Skin epidermis (tissue), 12 donors: Measurements from ENCODE around the gene PIR.

ENCODE experiments used
- H3K27ac ChIP-seq, 21 experiments: fragments of 200-600 bp; sonication (generic) in 11 of 21; one replicate each; pipeline ENCODE4 v1.5.0; 2020; ENCODE audit warnings: mild to moderate bottlenecking in 3 of 21, inconsistent platforms in 2 of 21, moderate library complexity in 2 of 21
- H3K4me3 ChIP-seq, 7 experiments: fragments of 200-600 bp; sonication (generic) in 2 of 7; one replicate each; pipeline ENCODE4 v1.5.0; 2020; ENCODE audit warnings: inconsistent platforms in 2 of 7, mild to moderate bottlenecking in 2 of 7, moderate library complexity in 1 of 7

PIR gene

DNA sequence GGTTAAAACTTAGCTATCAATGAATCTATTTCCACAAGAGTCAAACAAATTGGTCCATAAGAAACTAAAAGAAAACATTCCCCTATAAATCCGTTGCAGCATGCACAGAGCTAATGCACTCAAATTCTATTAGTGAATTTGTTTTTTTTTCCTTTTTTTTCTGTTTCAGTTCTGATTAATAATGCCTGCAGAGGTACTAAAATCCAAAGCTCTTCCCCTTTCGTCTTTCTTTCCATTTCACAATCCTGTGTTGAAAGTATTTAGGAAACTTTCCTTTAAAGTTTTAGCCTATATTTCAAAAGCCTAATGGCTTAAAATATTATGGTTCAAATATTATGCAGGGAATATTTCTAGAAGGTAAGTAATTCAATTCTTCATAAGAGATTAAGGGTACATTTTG is 63.1 kb downstream of the PIR start:
- Histone ChIP-seq H3K4me3 (no peak overlapping the region), H3K27ac (no peak overlapping the region)

DNA sequence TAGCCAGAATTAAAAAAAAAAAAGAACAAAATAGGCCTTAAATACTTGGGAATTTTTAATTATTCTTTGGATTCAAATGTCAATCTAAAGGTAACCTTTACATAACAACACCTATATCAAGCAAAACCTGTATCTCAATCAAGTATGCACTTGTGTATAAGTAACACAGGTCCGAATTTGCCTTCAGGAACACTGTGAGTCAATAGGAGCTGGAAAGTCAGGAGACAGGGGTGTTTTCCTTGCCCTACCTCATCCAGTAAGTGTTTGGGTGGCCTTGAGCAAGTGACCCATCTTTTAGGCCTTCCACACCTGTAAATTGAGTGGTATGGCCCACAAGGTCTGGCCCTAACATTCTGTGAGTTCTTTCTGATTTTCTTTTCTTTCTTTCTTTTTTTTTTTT is 68.1 kb downstream of the PIR start:
- H3K27ac ChIP-seq = no peak overlapping the region
- H3K4me3 ChIP-seq = no peak overlapping the region

DNA sequence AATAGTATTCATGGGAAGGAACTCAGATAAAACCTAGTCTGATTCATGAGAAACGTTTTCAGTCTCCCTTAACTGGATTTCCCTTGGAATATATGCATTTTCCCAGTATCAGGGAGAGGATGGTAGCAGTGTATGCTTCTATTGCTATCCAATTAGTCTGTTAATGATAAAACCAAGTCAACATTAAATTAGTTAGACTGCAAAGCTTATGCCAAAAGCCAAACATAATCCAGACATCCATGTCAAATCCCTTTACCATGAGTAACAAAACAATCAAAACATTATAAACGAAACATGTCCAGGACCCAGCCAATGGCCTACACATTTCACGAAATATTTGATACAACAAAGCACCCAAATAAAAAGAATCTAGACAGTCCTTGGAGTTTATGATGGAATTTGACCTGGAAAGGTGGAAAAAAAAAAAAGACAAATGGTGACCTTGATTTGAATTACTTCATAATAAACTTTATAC is 74.4 kb downstream of the PIR start:
- H3K27ac ChIP-seq = no peak overlapping the region
- no peak overlapping the region for H3K4me3 ChIP-seq

DNA sequence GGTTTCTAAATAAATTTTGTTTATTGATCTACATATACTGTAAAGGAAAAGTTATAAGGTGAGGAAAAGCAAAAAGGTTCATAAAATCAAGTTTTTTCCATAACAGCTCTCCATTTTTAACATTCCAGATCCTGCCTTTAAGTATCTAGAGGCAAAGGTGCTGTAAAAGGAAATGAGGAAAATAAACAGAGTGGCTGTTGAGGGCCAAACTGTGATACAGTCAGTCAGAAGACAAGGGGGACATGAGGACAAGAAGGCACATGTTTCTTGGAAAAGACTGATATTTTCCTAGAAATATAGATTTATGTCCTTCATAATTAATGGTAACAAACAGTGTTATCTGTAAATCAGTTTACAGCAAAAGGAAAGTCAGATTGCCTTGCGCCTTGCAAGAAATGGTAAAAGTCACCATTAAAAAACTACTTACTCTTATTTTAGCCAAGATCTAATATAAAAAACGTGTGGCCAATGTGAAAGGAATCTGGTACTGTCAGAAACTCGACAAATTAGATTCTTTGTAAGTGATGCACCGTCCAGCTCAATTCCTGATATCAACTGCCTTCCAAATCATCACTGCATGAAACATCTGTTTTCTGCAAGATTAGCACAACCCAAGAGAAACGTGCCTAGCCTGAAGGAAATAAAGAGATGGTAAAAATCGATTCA is 75.0 kb downstream of the PIR start:
- Histone ChIP-seq H3K4me3 (no peak overlapping the region), H3K27ac (no peak overlapping the region)

DNA sequence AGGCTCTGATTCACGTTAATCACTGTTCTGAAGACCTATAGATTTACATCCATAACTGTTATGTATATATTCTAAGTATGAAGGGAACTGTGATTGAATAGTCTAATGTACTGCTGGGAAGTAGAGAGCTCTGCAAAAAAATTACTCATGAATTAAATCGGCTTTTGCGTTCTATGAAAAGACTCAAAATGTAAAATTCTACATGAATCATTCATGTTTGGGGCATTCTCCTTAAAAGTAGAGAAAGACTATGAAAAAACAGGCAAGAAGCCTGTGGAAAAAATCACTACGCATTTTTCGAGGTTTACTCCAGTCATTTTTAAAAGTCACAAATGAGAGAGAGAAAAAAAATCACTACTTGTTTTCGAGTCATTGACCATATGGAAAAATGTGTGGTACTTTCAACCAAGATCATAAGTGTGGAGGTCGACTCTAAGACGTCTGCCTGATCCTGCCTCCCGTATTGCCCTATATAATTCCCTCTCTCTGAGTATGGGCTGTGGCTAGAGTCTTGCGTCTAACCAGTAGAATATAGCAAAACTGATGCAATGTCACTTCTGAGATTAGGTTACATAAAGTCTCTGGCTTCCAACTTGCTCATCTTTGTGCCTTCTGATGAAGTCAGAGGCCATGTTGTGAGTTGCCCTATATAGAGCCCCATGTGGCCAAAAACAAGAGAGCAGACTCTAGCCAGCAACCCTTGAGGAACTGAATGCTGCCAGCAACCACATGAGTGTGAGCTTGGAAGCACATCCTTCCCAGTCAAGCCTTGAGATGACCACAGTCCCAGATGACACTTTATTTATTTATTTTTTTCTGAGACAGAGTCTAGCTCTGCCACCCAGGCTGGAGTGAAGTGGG is 76.8 kb downstream of the PIR start:
- Histone ChIP-seq H3K27ac (no peak overlapping the region), H3K4me3 (no peak overlapping the region)

DNA sequence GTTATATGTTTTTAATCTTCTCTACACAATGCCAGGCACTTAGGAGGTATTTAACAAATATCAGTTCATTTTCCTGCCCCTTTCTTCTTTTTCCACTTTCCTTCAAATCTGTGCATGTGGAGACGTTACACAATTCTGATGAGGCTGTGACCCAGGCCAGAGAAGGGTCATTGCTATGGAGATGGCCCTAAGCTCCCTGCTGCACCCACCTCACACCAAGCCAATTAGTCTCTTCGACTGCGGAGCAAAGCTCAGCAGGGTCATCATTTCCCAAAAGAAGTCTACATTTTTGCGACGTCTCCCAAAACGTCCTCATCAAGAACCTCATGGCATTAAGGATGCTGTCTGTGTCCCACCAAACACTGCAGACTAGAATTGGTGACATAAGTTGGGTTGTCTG is 80.0 kb downstream of the PIR start:
- Histone ChIP-seq H3K27ac (no peak overlapping the region), H3K4me3 (no peak overlapping the region)

DNA sequence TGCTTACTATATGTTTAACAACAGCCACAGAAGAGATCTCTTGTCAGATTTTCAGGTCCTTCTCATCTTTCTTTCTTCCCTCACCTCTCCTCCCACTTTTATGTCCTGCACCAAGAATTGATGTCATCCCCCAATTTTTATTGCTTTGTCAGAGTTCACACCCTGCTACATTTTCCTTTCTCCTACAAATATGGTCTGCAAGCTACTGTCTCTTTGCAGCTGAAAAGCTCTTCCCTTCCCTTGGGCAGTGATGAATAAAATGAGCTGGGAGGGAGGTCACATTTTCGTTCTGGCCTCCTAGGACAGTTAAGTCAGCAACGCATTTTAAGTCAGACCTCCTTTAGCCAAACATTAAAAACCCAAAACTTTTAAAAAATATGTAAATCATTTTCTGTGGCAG is 82.2 kb downstream of the PIR start:
- H3K4me3 ChIP-seq = no peak overlapping the region

DNA sequence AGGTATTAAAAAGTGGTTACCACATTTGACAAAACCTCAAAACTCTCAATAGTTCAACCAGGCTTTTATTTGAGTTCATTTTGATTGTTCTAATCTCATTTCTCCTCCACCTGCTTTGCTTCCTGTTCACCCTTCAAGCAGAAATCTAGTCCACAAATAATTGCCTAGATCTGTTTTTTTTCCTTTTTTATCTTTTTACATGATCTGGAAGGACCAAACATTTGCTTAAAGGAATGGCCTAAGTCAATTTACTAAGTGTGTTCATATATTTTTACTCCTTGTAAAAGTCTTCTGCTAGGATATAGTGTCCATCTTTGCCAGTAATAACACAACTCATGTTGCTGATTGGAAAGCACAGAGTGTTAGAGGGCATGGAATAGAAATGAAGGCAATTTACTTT is 82.7 kb downstream of the PIR start:
- Histone ChIP-seq H3K4me3 (no peak overlapping the region), H3K27ac (no peak overlapping the region)

More for the DNA sequence above, 82.2 kb downstream of the PIR start:
- H3K27ac ChIP-seq = no peak overlapping the region

DNA sequence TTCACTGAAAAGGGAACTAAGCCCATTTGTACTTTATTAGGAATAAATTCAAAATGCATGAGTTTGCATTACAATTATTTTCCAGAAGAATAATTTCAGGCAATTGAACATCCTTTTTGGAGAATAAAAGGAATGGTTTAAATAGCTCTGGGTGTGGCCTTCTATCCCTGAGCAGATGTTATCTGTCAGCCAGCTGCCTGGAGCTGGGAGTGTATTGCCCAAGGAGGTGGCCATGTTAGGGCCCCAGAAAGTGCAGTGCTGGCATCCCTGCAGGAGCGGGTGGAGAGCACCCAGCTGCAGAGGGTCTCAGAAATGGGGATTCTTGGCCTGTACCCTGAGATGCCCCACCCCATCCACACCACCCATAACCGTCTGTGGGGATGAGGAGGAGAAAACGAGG is 87.3 kb downstream of the PIR start:
- H3K4me3 ChIP-seq = no peak overlapping the region

DNA sequence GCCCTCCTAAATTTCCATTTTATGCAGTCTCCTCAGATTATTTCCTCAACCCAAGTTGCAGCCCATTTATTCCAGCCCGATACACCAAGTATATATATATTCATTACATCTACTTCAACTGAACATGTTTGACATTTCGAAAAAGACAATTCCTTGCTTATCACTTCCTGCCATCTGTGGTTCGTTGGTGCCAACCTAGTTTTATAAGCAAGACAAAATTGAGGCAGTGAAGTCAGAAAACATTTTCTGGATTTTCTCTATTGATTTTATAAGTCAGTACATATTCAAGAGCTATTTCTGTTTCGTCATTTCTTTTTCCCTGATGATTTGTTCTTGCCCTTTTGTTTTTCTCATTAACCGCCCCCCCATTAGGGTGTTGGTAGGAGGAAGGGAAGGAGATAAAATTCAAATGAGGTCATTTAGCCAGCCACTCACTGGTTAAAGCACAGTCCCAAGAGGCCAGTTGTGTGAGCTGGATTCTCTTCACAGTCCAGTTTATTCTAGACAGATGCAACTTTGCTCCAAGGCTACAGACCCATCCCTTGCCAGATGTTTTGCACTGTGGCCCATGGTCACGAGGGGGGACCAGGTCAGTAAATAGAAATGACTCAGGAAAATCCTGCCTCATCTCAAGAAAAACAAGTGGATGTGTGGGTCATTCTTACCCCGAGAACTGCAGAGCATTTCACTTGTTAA is 88.6 kb downstream of the PIR start:
- Histone ChIP-seq H3K4me3 (no peak overlapping the region), H3K27ac (peak overlapping the region in 1 of 21 experiments; percentile 6)

More for the DNA sequence above, 87.3 kb downstream of the PIR start:
- no peak overlapping the region for H3K27ac ChIP-seq

DNA sequence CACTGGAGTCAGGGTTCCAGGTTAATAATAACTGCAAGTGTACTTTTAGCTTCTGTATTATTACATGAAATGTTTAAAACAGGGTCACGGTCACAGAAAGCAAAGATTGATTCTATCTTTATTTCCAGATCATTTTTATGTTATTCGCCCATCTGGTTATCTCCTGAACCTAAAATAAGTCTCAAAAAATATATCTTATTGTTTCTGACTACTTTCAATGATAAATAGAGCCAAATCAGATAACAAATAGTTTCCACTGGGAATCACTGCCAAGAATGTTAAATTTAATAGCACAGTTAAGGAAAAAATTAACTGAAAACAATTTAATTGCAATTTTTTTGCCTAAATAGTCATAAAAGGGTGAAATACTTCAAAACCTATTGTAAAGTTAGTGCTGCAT is 91.8 kb downstream of the PIR start:
- Histone ChIP-seq H3K27ac (no peak overlapping the region), H3K4me3 (no peak overlapping the region)

DNA sequence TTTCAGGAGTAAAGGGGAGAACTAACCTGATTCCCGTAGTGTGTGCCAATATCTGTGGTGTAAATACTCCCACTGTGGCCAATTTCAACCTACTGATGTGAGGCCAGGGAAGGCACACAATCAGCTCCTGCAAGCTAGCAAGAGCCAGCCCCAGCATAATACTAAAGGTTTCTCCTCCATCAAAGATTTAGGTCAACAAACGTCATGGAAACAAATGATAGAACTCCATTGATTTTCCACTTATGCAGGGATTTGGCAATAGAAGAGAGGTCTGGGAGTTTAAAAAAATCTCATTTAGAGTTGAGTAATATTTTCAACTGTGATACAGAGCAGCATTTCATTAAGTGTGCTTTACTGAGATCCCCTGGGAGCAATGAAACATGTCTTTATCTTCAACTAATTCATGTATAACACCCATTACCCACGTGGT is 93.2 kb downstream of the PIR start:
- Histone ChIP-seq H3K27ac (no peak overlapping the region), H3K4me3 (no peak overlapping the region)

DNA sequence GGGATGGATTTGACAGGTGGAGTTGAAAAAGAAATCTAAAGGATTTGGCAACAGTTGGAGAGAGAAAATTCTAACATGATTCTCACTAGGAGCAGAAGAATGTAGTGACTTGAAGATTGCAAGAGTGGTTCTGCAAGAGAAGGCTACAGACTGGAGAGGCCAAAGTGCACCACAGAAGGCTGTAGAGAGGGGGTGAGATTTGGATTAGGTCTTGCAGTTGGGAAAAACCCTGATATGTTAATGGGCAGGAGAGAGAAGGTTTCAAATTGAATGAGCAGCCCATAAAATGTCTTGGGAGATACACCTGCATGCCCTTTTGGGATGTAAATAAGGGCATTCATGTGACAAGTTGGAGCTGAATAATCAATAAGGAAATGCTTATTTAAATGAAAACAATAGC is 94.3 kb downstream of the PIR start:
- H3K27ac ChIP-seq = no peak overlapping the region
- H3K4me3 ChIP-seq = no peak overlapping the region

DNA sequence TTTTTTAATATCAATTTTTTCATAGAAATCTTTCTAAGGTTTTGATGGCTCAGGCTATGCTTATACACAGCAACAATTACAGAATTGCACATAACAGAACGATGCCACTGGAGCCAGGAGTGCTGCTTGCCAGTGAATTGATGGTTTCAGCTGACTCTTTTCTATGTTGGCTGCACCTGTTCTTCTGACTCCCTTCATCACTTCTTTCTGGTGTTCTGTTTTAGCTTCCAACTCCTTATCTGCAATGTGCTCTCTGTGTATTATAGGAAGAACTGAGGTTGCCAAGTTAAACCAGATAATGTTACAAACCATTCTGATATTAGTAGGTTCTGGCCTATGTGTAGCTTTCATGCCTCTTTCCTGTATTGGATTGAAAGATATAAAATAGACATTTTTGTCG is 97.3 kb downstream of the PIR start:
- no peak overlapping the region for H3K4me3 ChIP-seq
- H3K27ac ChIP-seq = no peak overlapping the region

DNA sequence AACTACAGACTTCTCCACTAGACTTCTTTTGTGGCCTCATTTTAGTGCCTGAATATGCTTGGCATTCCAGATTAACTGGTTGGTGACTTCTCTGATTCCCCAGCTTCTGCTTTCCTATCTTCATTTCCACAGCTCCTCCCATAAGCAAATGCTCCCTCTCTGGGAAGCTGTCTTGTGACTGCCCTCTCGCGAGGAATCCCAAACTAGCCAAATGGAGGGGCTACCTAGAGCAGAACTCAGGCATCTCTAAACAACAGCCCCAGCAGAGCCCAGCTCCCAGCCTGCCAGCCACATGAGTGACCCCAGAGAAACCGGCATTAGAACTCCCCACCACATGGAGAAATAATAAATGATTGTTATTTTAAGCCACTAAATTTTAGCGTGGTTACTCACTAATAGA is 101.3 kb downstream of the PIR start:
- no peak overlapping the region for H3K27ac ChIP-seq
- H3K4me3 ChIP-seq = no peak overlapping the region

DNA sequence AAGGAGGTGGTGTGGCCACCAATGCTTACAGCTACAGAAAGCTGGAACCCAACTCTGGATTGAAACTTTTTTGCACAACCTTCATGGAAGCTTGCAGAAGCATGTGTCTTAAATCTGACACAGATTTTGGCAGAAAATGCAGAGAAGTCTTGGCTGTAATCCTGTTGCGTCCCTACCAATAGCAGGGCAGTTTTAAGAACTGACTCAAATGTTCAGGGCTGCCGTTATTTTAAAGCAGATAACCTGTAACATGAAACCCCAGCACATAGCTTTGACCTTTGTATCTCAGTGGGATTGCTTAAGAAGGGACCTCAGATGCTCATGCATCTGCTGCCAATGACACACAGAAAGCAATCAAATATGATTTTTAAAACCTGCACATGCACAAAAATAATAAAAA is 108.8 kb downstream of the PIR start, which contains the start of gene VEGFD:
TSS of gene VEGFD (minus strand) at position 110 of the 400 bp plus-strand sequence. CDS start 467 bp downstream, outside the sequence.
- no peak within 1 kb of the TSS for H3K27ac ChIP-seq
- H3K4me3 ChIP-seq = no peak within 1 kb of the TSS

DNA sequence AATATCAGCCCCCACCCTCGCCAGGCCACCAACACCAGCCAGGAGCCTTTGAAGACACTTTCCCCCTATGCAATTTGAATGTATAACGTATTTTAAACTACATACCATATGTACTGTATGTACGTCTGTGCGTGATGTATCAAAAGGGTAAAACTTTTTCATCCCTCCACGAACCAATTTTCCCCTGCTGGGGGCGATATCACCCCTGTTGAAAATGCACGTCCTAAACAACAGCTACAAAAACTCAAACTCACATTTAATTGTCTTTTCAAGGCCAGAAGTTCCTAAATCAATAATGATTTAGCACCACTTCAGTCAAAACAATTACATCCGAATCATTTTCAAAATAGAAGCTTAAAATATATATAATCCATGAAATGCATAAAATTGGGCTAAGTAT is 110.3 kb downstream of the PIR start:
- Histone ChIP-seq H3K27ac (no peak overlapping the region), H3K4me3 (no peak overlapping the region)

DNA sequence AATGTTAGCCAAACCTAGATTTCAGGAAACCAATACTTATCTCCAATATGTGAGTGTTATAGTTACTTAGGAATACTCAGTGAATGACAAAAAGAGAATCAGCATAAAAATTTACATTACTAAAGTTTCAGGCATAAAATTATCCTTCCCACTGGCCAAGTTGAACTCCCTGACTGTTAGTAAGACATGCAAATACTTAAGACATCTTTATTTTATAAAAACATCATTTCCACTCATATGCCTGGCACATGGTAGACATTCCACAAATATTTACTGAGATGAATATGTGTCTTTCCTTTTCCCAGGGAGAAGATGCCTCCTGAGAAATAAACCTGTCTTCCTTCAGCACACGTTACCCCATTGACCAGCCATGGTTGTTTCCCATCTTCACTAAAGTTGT is 116.2 kb downstream of the PIR start:
- Histone ChIP-seq H3K4me3 (no peak overlapping the region), H3K27ac (no peak overlapping the region)

DNA sequence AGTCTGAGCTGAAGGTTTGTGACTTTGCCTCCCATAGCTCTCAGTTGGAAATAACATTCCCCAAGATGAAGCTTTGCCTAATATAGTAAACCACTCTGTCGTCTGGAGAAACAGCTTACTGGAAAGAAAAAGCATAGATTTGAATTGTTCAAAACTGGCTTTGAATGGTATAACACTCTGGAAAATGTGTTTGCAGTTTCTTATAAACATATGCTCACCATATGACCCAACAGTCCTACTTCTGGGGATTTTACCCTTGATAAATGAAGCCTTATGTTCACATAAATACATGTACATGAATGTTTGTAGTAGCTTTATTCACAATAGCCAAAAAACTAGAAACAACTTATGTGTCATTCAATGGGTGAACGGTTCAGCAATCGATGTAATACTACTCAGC is 119.2 kb downstream of the PIR start:
- H3K4me3 ChIP-seq = no peak overlapping the region
- no peak overlapping the region for H3K27ac ChIP-seq

DNA sequence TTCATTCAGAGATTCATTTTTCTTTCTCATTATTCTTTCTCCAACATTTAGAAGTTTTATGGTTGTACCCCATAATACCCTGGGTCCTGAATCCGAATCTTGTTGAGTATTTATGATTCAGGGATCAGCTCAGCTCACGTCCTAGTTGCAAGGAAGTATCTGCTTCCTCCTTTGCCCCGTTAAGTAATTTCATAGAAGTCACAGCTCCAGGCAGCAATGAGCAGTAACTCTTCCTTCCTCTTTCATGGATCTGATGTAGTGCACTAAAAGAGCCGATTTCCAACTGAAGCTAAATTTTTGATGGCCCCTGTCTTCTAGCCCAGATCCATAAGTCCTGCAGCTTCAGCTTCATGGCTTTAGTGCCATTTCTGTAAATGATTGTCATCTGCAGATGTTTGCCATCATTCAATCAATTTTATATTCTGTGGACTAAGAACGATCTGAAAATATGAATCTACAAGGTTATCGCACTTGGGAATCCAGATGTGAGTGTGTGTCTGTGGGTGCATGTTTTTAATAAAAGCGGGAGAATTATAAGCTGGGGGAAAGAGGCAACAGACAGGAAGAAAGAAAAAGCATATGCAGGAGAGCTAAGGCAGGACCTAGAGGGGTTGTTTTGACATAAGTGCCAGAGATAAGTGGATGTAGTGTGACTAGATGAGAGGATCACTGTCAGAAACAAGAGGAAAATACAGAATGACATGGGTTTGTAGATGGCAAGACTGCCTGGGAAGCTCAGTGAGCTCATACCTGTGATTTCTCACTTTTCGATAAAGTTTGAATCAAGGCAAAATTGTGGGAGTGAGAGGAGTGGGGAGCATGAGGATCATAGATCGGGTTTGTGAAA is 126.4 kb downstream of the PIR start:
- H3K27ac ChIP-seq = no peak overlapping the region
- no peak overlapping the region for H3K4me3 ChIP-seq
